HCT116 (cell line): ENCODE results near the gene TMC2. TPM values are rescaled to one million over a fixed set of nuclear protein-coding genes. Genes with fewer than 3 reads are reported as not detected.

Experiments used
- ATAC-seq: fragments of 200-7000 bp; cut with Tn5 transposase; 2 replicates; pipeline ENCODE4 v1.9.1; 2020; ENCODE audit warnings: mild to moderate bottlenecking, moderate library complexity
- BruUV-seq: library from RNA; stranded (reverse); fragments of 400-500 nt; replicated peaks from 2 replicates; lab custom pipeline; 2021; lab: Mats Ljungman, UMichigan
- CTCF ChIA-PET: fragments of 300-600 bp; sonication (Branson Sonifier 250); formaldehyde crosslinking; loops from one replicate; lab custom pipeline; 2021; ENCODE audit warnings: antibody characterized with exemption; lab: Charles Lee
- POLR2A ChIA-PET: fragments of 300-600, 350-600 bp; sonication (Branson Sonifier 250); formaldehyde crosslinking; loops from one replicate; lab custom pipeline; 2021; ENCODE audit warnings: antibody characterized with exemption; lab: Charles Lee
- RAD21 ChIA-PET, 2 experiments: fragments of 300-600 bp; sonication (Branson Sonifier 250); formaldehyde crosslinking; loops; one replicate each; lab custom pipeline; 2023; ENCODE audit warnings: low total read pairs in 2 of 2; ENCODE audit not compliant: uncharacterized antibody in 2 of 2, unreplicated experiment in 2 of 2, low non-redundant PET in 1 of 2; lab: Charles Lee
- DNase-seq: peaks from one replicate; pipeline ENCODE4 v3.0.0-alpha.2; 2010; ENCODE audit warnings: low read depth, low spot score
- H2AFZ ChIP-seq: fragments of 200-600 bp; shearing (Covaris generic), sonication (generic); 2 replicates; pipeline ENCODE4 v1.6.1; 2017; ENCODE audit warnings: low read depth, mixed run types, mixed read lengths, antibody characterized with exemption, low read length; ENCODE audit not compliant: poor library complexity, severe bottlenecking
- H3K27ac ChIP-seq: 2 replicates; pipeline ENCODE4 v1.5.1; 2012; ENCODE audit warnings: low read depth, low read length
- H3K27me3 ChIP-seq: fragments of 200-600 bp; sonication (generic); 2 replicates; pipeline ENCODE4 v1.6.1; 2016; ENCODE audit warnings: mixed run types, low read length, mixed read lengths; ENCODE audit not compliant: insufficient read depth
- H3K36me3 ChIP-seq, 2 experiments: fragments of 200-500 bp in 1 of 2; fragments of 200-600 bp in 1 of 2; sonication (Bioruptor generic) in 1 of 2; sonication (generic) in 1 of 2; 2 replicates each; pipeline versions ENCODE4 v1.5.1 to v1.6.1; 2014 to 2016; ENCODE audit warnings: low read length in 2 of 2, inconsistent platforms in 1 of 2, mixed read lengths in 1 of 2, mixed run types in 1 of 2; ENCODE audit not compliant: insufficient read depth in 2 of 2, control insufficient read depth in 1 of 2
- H3K4me1 ChIP-seq, 2 experiments: fragments of 200-600 bp in 1 of 2; sonication (generic) in 1 of 2; 2 replicates each; pipeline versions ENCODE4 v1.5.1 to v1.6.1; 2012 to 2017; ENCODE audit warnings: low read length in 2 of 2, inconsistent platforms in 1 of 2, mild to moderate bottlenecking in 1 of 2, mixed read lengths in 1 of 2, mixed run types in 1 of 2, moderate library complexity in 1 of 2; ENCODE audit not compliant: insufficient read depth in 2 of 2, control insufficient read depth in 1 of 2
- H3K4me2 ChIP-seq: fragments of 200-600 bp; sonication (generic); 2 replicates; pipeline ENCODE4 v1.6.1; 2017; ENCODE audit warnings: mixed run types, low read length, mixed read lengths
- H3K4me3 ChIP-seq, 2 experiments: fragments of 200-600 bp in 1 of 2; sonication (generic) in 1 of 2; replicated peaks in 1 of 2; 2 replicates each; pipeline ENCODE4 v1.5.1; 2011 to 2016; ENCODE audit warnings: low read length in 2 of 2, control low read depth in 1 of 2, low read depth in 1 of 2, mild to moderate bottlenecking in 1 of 2, mixed read lengths in 1 of 2, mixed run types in 1 of 2
- H3K79me2 ChIP-seq: fragments of 200-600 bp; sonication (generic); 2 replicates; pipeline ENCODE4 v1.6.1; 2017; ENCODE audit warnings: mild to moderate bottlenecking, mixed run types, low read length, moderate library complexity, mixed read lengths; ENCODE audit not compliant: insufficient read depth
- H3K9ac ChIP-seq: fragments of 200-600 bp; sonication (generic); 2 replicates; pipeline ENCODE4 v1.6.1; 2016; ENCODE audit warnings: low read length, mixed read lengths
- H3K9me2 ChIP-seq: fragments of 200-600 bp; sonication (generic), shearing (Covaris generic); 2 replicates; pipeline ENCODE4 v1.6.1; 2017; ENCODE audit warnings: mixed run types, mild to moderate bottlenecking, moderate library complexity; ENCODE audit not compliant: insufficient read depth
- H3K9me3 ChIP-seq, 2 experiments: fragments of 200-500 bp in 1 of 2; fragments of 200-600 bp in 1 of 2; sonication (Bioruptor generic) in 1 of 2; sonication (generic) in 1 of 2; 2 replicates each; pipeline ENCODE4 v1.6.1; 2014 to 2017; ENCODE audit warnings: low read length in 2 of 2, mixed read lengths in 2 of 2, inconsistent platforms in 1 of 2, low read depth in 1 of 2, mild to moderate bottlenecking in 1 of 2, mixed run types in 1 of 2, moderate library complexity in 1 of 2; ENCODE audit not compliant: control insufficient read depth in 1 of 2, insufficient read depth in 1 of 2
- H4K20me1 ChIP-seq: fragments of 200-600 bp; sonication (generic), shearing (Covaris generic); 2 replicates; pipeline ENCODE4 v1.6.1; 2017; ENCODE audit warnings: mixed run types, mild to moderate bottlenecking, moderate library complexity; ENCODE audit not compliant: insufficient read depth
- CBX3 ChIP-seq: IDR thresholded peaks from 2 replicates; pipeline ENCODE4 v1.6.1; 2012; ENCODE audit warnings: low read depth
- CEBPB ChIP-seq: IDR thresholded peaks from 2 replicates; pipeline ENCODE4 v1.6.1; 2012; ENCODE audit warnings: low read depth
- EGR1 ChIP-seq: IDR thresholded peaks from 2 replicates; pipeline ENCODE4 v1.6.1; 2012; ENCODE audit warnings: low read depth
- ELF1 ChIP-seq: IDR thresholded peaks from 2 replicates; pipeline ENCODE4 v1.6.1; 2012; ENCODE audit warnings: low read depth, borderline replicate concordance
- EZH2 ChIP-seq: fragments of 200-600 bp; sonication (generic); IDR thresholded peaks from 2 replicates; pipeline ENCODE4 v1.6.1; 2017; ENCODE audit warnings: antibody characterized with exemption, mixed run types
- EZH2phosphoT487 ChIP-seq: fragments of 200-600 bp; IDR thresholded peaks from 2 replicates; pipeline ENCODE4 v1.6.1; 2018; ENCODE audit warnings: antibody characterized with exemption, borderline replicate concordance
- FOSL1 ChIP-seq: IDR thresholded peaks from 2 replicates; pipeline ENCODE4 v1.6.1; 2012; ENCODE audit warnings: low read depth
- JUND ChIP-seq: IDR thresholded peaks from 2 replicates; pipeline ENCODE4 v1.6.1; 2012
- POLR2A ChIP-seq: IDR thresholded peaks from 2 replicates; pipeline ENCODE4 v1.7.0; 2011; ENCODE audit warnings: borderline replicate concordance; ENCODE audit not compliant: insufficient read depth, insufficient read length; ENCODE audit errors: extremely low read depth
- RAD21 ChIP-seq: IDR thresholded peaks from 2 replicates; pipeline ENCODE4 v1.6.1; 2012; ENCODE audit warnings: low read depth, mild to moderate bottlenecking
- SIN3A ChIP-seq: IDR thresholded peaks from 2 replicates; pipeline ENCODE4 v1.6.1; 2012; ENCODE audit warnings: low read depth
- SRF ChIP-seq: IDR thresholded peaks from 2 replicates; pipeline ENCODE4 v1.6.1; 2012; ENCODE audit warnings: low read depth
- TCF7L2 ChIP-seq: IDR thresholded peaks from 2 replicates; pipeline ENCODE4 v1.7.0; 2011; ENCODE audit warnings: borderline replicate concordance, inconsistent platforms; ENCODE audit not compliant: insufficient read depth, insufficient read length; ENCODE audit errors: extremely low read depth
- ZFX ChIP-seq: fragments of 450-650 bp; IDR thresholded peaks from 2 replicates; pipeline ENCODE4 v1.6.1; 2017
- ZNF274 ChIP-seq: fragments of 200-500 bp; sonication (Bioruptor generic); IDR thresholded peaks from 2 replicates; pipeline ENCODE4 v1.6.1; 2014; ENCODE audit warnings: mild to moderate bottlenecking, low read depth, low read length, inconsistent platforms
- intact Hi-C: fragments of 100-400 bp; cut with micrococcal nuclease; formaldehyde crosslinking; loops from 2 replicates; pipeline ENCODE4 v1.10.0; 2022
- total RNA-seq: library from RNA; stranded (reverse); gene quantifications from one replicate; pipeline ENCODE4 v1.2.1, GENCODE V29; 2021; ENCODE audit not compliant: unreplicated experiment
- TF ChIP-seq, protein P1 (sequence below), 3 experiments: fragments of 200-600 bp in 1 of 3; sonication (generic) in 1 of 3; IDR thresholded peaks in 2 of 3; conservative IDR thresholded peaks in 1 of 3; 2 replicates each; pipeline ENCODE4 v1.5.1; 2012 to 2017; ENCODE audit warnings: low read depth in 2 of 3, low read length in 2 of 3, antibody characterized with exemption in 1 of 3, borderline replicate concordance in 1 of 3, control low read depth in 1 of 3, mild to moderate bottlenecking in 1 of 3, mixed read lengths in 1 of 3, mixed run types in 1 of 3, moderate library complexity in 1 of 3; ENCODE audit not compliant: insufficient read depth in 1 of 3
- TF ChIP-seq, protein P2 (sequence below): IDR thresholded peaks from 2 replicates; pipeline ENCODE4 v1.6.1; 2011; ENCODE audit warnings: mild to moderate bottlenecking, low read length, moderate library complexity; ENCODE audit not compliant: insufficient replicate concordance; ENCODE audit errors: extremely low read depth

The TMC2 gene
- total RNA-seq, 1 experiment from 2014 or later = not detected

DNA sequence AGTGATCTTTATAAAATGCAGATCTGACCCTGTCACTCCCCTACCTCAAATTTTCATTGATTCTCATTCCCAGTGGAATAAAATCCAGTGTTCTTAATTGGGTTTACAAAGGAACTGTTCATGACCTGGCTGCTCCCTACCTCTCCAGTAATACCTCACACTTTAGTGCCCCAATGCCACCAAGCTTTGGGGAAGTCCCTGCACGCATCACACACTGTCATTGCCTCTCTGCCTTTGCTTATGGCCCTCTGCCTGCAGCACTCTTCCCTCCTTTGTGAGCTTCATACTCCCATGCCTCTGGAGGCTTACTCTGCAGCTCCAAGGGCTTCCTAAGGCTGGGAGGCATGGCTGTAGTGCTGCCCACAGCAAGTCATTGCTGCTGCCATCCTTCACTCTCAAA lies 57.4 kb downstream of the TMC2 start:
- ChIA-PET POLR2A (no interaction called here), RAD21 (no interaction called here), CTCF (no interaction called here)
- ATAC-seq = no peak
- BruUV-seq = no TSS peak
- H3K9ac ChIP-seq = no peak overlapping the region
- no peak overlapping the region for H3K4me3 ChIP-seq
- no peaks in the 10 kb centered on the region for H3K27me3 ChIP-seq
- no peaks in the 10 kb centered on the region for H3K36me3 ChIP-seq
- no peak for DNase-seq
- H3K27ac ChIP-seq = no peak overlapping the region
- H3K4me1 ChIP-seq = no peaks in the 10 kb centered on the region
- H3K4me2 ChIP-seq = no peak overlapping the region
- no peaks in the 10 kb centered on the region for H3K79me2 ChIP-seq
- H3K9me3 ChIP-seq = no peaks in the 10 kb centered on the region
- TF ChIP-seq EZH2 (no peak), JUND (no peak), CEBPB (no peak), EGR1 (no peak), SIN3A (no peak), SRF (no peak), ZNF274 (no peak), ELF1 (no peak), EZH2phosphoT487 (no peak), RAD21 (no peak), TCF7L2 (no peak), CBX3 (no peak), FOSL1 (no peak), ZFX (no peak), POLR2A (no peak)
- TF ChIP-seq, protein P1, sequence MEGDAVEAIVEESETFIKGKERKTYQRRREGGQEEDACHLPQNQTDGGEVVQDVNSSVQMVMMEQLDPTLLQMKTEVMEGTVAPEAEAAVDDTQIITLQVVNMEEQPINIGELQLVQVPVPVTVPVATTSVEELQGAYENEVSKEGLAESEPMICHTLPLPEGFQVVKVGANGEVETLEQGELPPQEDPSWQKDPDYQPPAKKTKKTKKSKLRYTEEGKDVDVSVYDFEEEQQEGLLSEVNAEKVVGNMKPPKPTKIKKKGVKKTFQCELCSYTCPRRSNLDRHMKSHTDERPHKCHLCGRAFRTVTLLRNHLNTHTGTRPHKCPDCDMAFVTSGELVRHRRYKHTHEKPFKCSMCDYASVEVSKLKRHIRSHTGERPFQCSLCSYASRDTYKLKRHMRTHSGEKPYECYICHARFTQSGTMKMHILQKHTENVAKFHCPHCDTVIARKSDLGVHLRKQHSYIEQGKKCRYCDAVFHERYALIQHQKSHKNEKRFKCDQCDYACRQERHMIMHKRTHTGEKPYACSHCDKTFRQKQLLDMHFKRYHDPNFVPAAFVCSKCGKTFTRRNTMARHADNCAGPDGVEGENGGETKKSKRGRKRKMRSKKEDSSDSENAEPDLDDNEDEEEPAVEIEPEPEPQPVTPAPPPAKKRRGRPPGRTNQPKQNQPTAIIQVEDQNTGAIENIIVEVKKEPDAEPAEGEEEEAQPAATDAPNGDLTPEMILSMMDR (IDR thresholded peaks at IDR 0.05 in 2 of 3, conservative IDR thresholded peaks at IDR 0.05 in 1 of 3; ENCODE audit: borderline replicate concordance in 1 of 3, insufficient read depth in 1 of 3, low read depth in 2 of 3, low read length in 2 of 3) = no peak
- TF ChIP-seq, protein P2, sequence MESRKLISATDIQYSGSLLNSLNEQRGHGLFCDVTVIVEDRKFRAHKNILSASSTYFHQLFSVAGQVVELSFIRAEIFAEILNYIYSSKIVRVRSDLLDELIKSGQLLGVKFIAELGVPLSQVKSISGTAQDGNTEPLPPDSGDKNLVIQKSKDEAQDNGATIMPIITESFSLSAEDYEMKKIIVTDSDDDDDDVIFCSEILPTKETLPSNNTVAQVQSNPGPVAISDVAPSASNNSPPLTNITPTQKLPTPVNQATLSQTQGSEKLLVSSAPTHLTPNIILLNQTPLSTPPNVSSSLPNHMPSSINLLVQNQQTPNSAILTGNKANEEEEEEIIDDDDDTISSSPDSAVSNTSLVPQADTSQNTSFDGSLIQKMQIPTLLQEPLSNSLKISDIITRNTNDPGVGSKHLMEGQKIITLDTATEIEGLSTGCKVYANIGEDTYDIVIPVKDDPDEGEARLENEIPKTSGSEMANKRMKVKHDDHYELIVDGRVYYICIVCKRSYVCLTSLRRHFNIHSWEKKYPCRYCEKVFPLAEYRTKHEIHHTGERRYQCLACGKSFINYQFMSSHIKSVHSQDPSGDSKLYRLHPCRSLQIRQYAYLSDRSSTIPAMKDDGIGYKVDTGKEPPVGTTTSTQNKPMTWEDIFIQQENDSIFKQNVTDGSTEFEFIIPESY = no peak
- H4K20me1 ChIP-seq = no peaks in the 10 kb centered on the region
- no peak overlapping the region for H2AFZ ChIP-seq
- intact Hi-C loops = no loop called here
- no peaks in the 10 kb centered on the region for H3K9me2 ChIP-seq
